ENCODE results near the gene PTGER3. TPM values are rescaled to one million over a fixed set of nuclear protein-coding genes. Genes with fewer than 3 reads are reported as not detected.

The PTGER3 gene
- total and polyA plus RNA-seq, 7 experiments from 2014 or later = 0.07 to 4.3 (median 3.1) TPM; not detected in 3

DNA sequence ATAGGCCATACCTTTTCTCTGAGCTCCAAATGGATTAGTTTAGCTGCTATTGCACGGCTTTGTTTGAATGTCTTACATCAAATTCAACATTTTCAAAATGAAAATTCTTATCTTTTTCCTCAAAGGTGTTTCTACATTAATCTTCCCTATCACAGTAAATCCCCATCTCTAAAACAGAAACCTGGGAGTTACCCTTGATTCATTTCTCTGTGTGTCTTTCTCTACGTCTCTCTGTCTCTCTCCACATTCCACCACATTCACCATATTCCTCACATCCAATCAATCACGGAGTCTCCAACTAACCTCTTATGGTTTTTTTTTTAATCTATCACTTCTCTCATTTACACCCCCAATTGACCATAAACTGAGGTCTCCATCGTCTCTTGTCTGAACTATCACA lies 24.1 kb downstream of the PTGER3 start:
- H3K27me3 Mint-ChIP-seq = peaks cover 6 to 33% (median 7%) of the 10 kb centered on the region in 5 donors
- H3K9me3 ChIP-seq (ENCODE audit: control insufficient read depth in 2 of 3, low read length in 3 of 3) = no peaks in the 10 kb centered on the region
- ChIA-PET POLR2A (no interaction called here), CTCF (no interaction called here)
- intact Hi-C loops (cut with micrococcal nuclease) = no loop called here
- no peaks in the 10 kb centered on the region for H3K4me1 Mint-ChIP-seq
- ATAC-seq (no peak), DNase-seq (no peak)
- no peaks in the 10 kb centered on the region for H3K4me1 ChIP-seq (ENCODE audit: control insufficient read depth in 2 of 2, insufficient read depth in 2 of 2, low read length in 2 of 2)
- no peaks in the 10 kb centered on the region for H3K27me3 ChIP-seq (ENCODE audit: control insufficient read depth in 2 of 2, insufficient read depth in 2 of 2, low read length in 2 of 2)
- H3K9me3 Mint-ChIP-seq = no peaks in the 10 kb centered on the region
- no peak overlapping the region for H3K27ac Mint-ChIP-seq
- no peak overlapping the region for H3K27ac ChIP-seq (ENCODE audit: low read depth, low read length)
- no peak overlapping the region for H3K4me3 ChIP-seq (ENCODE audit: low read length)
- no peaks in the 10 kb centered on the region for H3K36me3 ChIP-seq (ENCODE audit: control insufficient read depth in 2 of 3, insufficient read depth in 3 of 3, low read length in 3 of 3)
- H3K36me3 Mint-ChIP-seq = no peaks in the 10 kb centered on the region
- no peak overlapping the region for H3K4me3 Mint-ChIP-seq

DNA sequence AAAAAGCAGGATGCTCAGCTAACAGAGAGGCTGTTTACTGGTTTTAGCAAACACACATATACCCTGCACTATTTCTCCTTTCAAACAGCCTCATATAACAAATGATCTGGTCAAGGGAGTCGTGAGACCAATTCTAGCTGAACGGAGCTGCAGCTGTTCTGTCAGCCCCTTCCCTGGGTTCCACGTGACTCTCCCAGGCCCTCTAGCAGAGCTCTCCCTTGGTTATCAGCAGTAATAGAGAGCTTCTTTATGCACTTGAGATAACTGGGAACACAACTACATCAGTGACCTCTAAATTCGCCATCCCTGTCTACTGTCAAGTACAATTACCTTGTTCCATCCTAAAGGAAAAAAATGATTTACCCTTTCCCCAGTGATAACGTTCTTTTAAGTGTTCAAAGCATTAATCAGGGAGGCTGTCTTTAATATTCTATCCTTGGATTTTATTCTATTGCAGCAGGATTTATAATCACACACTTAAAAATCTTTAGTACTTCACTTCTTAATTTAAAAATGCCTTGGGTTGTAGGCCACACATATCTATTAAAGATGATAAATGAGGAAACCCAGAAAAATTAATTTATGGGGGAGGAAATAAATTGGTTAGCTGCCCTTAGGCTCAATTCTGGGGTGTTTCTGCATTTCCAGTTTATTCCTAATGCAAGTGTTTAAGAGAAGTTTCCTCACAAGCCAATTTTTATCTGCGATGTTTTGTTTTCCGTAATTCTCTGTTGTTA lies 28.2 kb downstream of the PTGER3 start:
- DNase-seq (no peak), ATAC-seq (no peak)
- Mint-ChIP-seq H3K4me3 (no peak overlapping the region), H3K9me3 (no peaks in the 10 kb centered on the region), H3K27ac (no peak overlapping the region), H3K4me1 (no peaks in the 10 kb centered on the region), H3K36me3 (no peaks in the 10 kb centered on the region), H3K27me3 (peaks cover 4 to 30% (median 18%) of the 10 kb centered on the region in 5 donors)
- no peaks in the 10 kb centered on the region for H3K36me3 ChIP-seq (ENCODE audit: control insufficient read depth in 2 of 3, insufficient read depth in 3 of 3, low read length in 3 of 3)
- no peaks in the 10 kb centered on the region for H3K9me3 ChIP-seq (ENCODE audit: control insufficient read depth in 2 of 3, low read length in 3 of 3)
- H3K27ac ChIP-seq (ENCODE audit: low read depth, low read length) = no peak overlapping the region
- intact Hi-C loops (cut with micrococcal nuclease) = no loop called here
- POLR2A ChIA-PET = no interaction called here
- H3K4me3 ChIP-seq (ENCODE audit: low read length) = no peak overlapping the region
- CTCF ChIA-PET = no interaction called here
- no peaks in the 10 kb centered on the region for H3K4me1 ChIP-seq (ENCODE audit: control insufficient read depth in 2 of 2, insufficient read depth in 2 of 2, low read length in 2 of 2)
- no peaks in the 10 kb centered on the region for H3K27me3 ChIP-seq (ENCODE audit: control insufficient read depth in 2 of 2, insufficient read depth in 2 of 2, low read length in 2 of 2)

DNA sequence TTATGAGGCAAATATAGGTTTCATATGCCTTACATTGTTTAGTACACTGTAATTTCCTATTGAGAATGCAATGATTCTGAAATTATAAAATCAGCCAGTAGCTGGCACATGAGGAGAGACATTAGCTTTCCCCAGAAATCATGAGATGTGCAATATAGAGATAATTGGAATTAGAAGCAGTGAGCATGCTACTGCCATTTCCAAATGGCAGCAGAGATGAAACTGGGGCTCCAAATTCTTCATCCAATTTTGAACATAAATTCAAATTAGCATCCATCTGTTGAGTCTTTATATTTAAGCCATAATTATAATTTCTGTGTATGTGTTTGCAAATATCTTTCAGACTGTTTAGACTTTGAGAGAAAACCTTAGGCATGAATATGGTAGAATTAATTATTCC lies 28.8 kb downstream of the PTGER3 start:
- H3K4me3 Mint-ChIP-seq = no peak overlapping the region
- H3K27ac ChIP-seq (ENCODE audit: low read depth, low read length) = no peak overlapping the region

DNA sequence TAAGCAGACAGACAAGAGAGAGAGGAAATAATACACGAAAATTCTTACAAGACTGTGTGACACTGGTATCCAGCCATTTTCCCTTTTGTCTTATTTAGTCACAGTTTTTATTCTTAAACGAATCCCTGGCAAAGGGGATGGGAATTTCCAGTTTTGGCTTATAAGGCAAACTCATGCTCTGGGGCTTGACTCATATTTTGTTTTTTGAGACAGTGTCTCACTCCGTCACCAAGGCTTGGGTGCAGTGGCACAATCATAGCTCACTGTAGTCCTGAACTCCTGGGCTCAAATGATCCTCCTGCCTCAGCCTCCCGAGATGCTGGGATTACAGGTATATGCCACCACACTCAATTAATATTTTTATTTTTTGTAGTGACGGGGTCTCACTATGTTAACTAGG lies 31.9 kb downstream of the PTGER3 start:
- no peaks in the 10 kb centered on the region for H3K9me3 Mint-ChIP-seq

More for the DNA sequence above, 28.8 kb downstream of the PTGER3 start:
- intact Hi-C loops (cut with micrococcal nuclease) = no loop called here
- no peak for ATAC-seq
- POLR2A ChIA-PET = no interaction called here
- peaks cover 2 to 34% (median 18%) of the 10 kb centered on the region in 5 donors for H3K27me3 Mint-ChIP-seq
- H3K9me3 Mint-ChIP-seq = no peaks in the 10 kb centered on the region
- Histone ChIP-seq H3K27me3 (ENCODE audit: control insufficient read depth in 2 of 2, insufficient read depth in 2 of 2, low read length in 2 of 2) (no peaks in the 10 kb centered on the region), H3K4me3 (ENCODE audit: low read length) (no peak overlapping the region), H3K4me1 (ENCODE audit: control insufficient read depth in 2 of 2, insufficient read depth in 2 of 2, low read length in 2 of 2) (no peaks in the 10 kb centered on the region), H3K36me3 (ENCODE audit: control insufficient read depth in 2 of 3, insufficient read depth in 3 of 3, low read length in 3 of 3) (no peaks in the 10 kb centered on the region), H3K9me3 (ENCODE audit: control insufficient read depth in 2 of 3, low read length in 3 of 3) (no peaks in the 10 kb centered on the region)
- CTCF ChIA-PET = no interaction called here
- H3K4me1 Mint-ChIP-seq = no peaks in the 10 kb centered on the region
- DNase-seq = no peak
- no peak overlapping the region for H3K27ac Mint-ChIP-seq
- H3K36me3 Mint-ChIP-seq = no peaks in the 10 kb centered on the region

DNA sequence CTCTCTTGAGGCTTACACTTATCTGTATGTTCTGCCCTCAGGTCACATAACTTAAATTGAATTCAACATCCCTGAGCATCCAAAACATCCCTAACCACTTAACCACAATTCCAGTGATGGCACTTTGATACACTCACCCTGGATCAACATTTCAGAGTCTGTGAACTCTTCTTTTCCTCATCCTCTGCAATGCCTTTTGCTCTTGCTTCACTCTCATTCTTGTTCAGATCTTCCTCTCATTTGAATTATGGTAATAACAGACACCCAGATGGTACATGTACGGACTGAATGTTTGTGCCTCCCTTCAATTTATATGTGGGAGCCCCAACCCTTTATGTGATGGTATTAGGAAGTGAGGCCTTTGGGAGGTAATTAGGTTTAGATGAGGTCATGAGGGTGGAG lies 33.4 kb downstream of the PTGER3 start:
- no peak overlapping the region for H3K4me3 Mint-ChIP-seq
- POLR2A ChIA-PET = no interaction called here
- Histone ChIP-seq H3K4me3 (ENCODE audit: low read length) (no peak overlapping the region), H3K27ac (ENCODE audit: low read depth, low read length) (no peak overlapping the region), H3K4me1 (ENCODE audit: control insufficient read depth in 2 of 2, insufficient read depth in 2 of 2, low read length in 2 of 2) (no peaks in the 10 kb centered on the region), H3K9me3 (ENCODE audit: control insufficient read depth in 2 of 3, low read length in 3 of 3) (no peaks in the 10 kb centered on the region), H3K36me3 (ENCODE audit: control insufficient read depth in 2 of 3, insufficient read depth in 3 of 3, low read length in 3 of 3) (no peaks in the 10 kb centered on the region), H3K27me3 (ENCODE audit: control insufficient read depth in 2 of 2, insufficient read depth in 2 of 2, low read length in 2 of 2) (no peaks in the 10 kb centered on the region)
- CTCF ChIA-PET = no interaction called here
- no peaks in the 10 kb centered on the region for H3K36me3 Mint-ChIP-seq
- H3K4me1 Mint-ChIP-seq = no peaks in the 10 kb centered on the region
- ATAC-seq (no peak), DNase-seq (no peak)
- H3K27ac Mint-ChIP-seq = no peak overlapping the region
- no peaks in the 10 kb centered on the region for H3K9me3 Mint-ChIP-seq
- intact Hi-C loops (cut with micrococcal nuclease) = no loop called here
- peaks cover 7 to 29% (median 23%) of the 10 kb centered on the region in 5 donors for H3K27me3 Mint-ChIP-seq

More for the DNA sequence above, 31.9 kb downstream of the PTGER3 start:
- H3K4me3 ChIP-seq (ENCODE audit: low read length) = no peak overlapping the region
- H3K27ac ChIP-seq (ENCODE audit: low read depth, low read length) = no peak overlapping the region
- ChIA-PET CTCF (no interaction called here), POLR2A (no interaction called here)
- Mint-ChIP-seq H3K4me1 (no peaks in the 10 kb centered on the region), H3K27ac (no peak overlapping the region), H3K4me3 (no peak overlapping the region), H3K36me3 (no peaks in the 10 kb centered on the region), H3K27me3 (peaks cover 4 to 37% (median 19%) of the 10 kb centered on the region in 5 donors)
- H3K36me3 ChIP-seq (ENCODE audit: control insufficient read depth in 2 of 3, insufficient read depth in 3 of 3, low read length in 3 of 3) = no peaks in the 10 kb centered on the region
- intact Hi-C loops (cut with micrococcal nuclease) = no loop called here
- H3K4me1 ChIP-seq (ENCODE audit: control insufficient read depth in 2 of 2, insufficient read depth in 2 of 2, low read length in 2 of 2) = no peaks in the 10 kb centered on the region
- ATAC-seq (no peak), DNase-seq (no peak)
- H3K27me3 ChIP-seq (ENCODE audit: control insufficient read depth in 2 of 2, insufficient read depth in 2 of 2, low read length in 2 of 2) = no peaks in the 10 kb centered on the region
- no peaks in the 10 kb centered on the region for H3K9me3 ChIP-seq (ENCODE audit: control insufficient read depth in 2 of 3, low read length in 3 of 3)

DNA sequence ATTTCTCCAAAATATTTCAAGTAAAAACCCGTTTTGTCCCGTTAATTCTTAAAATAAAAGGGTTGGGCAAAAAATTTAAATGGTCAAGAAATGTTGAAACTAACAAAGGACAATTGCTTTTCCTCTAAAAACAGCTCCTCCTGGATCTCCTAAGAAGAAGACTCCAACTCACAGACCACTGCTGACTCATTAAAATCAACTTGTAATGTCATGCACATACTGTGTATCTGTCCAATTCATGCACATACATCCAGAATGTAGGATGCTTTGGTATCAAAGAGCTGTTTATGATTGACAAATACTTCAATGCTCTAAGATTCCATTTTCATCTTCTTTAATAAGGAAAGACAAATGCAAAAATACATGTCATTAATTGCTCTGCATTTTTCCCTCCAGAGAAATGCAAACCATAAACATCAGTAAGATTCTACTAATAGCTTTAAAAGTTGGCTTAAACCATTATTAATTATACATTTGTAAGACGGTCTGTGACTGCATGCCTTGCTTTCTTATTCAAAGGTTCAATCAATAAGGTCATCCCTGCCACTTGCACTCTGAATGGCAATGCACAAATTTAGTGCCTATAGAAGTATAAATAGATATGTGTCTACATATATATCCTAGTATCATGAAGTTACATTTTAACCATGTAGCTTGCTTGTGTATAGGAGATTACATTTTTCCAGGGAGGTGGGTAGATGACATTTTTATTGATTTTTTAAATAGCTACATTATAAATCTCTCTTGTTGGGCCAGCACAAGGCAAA lies 44.7 kb downstream of the PTGER3 start:
- DNase-seq = no peak
- POLR2A ChIA-PET = interaction anchor here (0.8 kb wide), 1 partner anchor 1772 kb away, joined by 3 read pairs; no protein-coding TSS in a partner anchor
- peaks cover 0 to 4% of the 10 kb centered on the region in 2 donors for H3K27me3 ChIP-seq (ENCODE audit: control insufficient read depth in 2 of 2, insufficient read depth in 2 of 2, low read length in 2 of 2)
- H3K27ac ChIP-seq (ENCODE audit: low read depth, low read length) = no peak overlapping the region
- Mint-ChIP-seq H3K4me3 (no peak overlapping the region), H3K4me1 (no peaks in the 10 kb centered on the region), H3K27ac (no peak overlapping the region), H3K9me3 (peaks cover 0 to 2% (median 0%) of the 10 kb centered on the region in 11 donors), H3K36me3 (no peaks in the 10 kb centered on the region), H3K27me3 (peaks cover 12 to 31% (median 18%) of the 10 kb centered on the region in 5 donors)
- no peaks in the 10 kb centered on the region for H3K9me3 ChIP-seq (ENCODE audit: control insufficient read depth in 2 of 3, low read length in 3 of 3)
- H3K4me3 ChIP-seq (ENCODE audit: low read length) = no peak overlapping the region
- intact Hi-C loops (cut with micrococcal nuclease) = no loop called here
- no peak for ATAC-seq
- H3K36me3 ChIP-seq (ENCODE audit: control insufficient read depth in 2 of 3, insufficient read depth in 3 of 3, low read length in 3 of 3) = no peaks in the 10 kb centered on the region
- CTCF ChIA-PET = no interaction called here
- no peaks in the 10 kb centered on the region for H3K4me1 ChIP-seq (ENCODE audit: control insufficient read depth in 2 of 2, insufficient read depth in 2 of 2, low read length in 2 of 2)

DNA sequence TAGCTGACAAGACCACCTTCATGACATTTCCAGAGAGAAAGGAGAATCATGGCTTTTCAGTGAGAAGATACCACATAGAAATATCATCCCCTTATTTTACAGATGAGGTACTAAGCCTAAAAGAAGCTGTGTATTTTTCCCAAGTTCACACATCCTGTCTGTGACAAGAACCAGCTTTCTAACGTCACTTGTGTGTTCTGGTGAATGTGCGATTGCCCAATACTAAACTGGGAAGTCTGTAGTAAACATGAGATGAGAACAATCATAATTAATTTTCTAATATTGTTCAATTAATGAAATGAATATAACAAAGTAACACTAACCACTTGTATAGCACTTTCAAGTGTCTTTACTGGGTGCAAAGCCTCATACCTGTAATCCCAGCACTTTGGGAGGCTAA lies 46.0 kb downstream of the PTGER3 start:
- H3K36me3 Mint-ChIP-seq = no peaks in the 10 kb centered on the region
- no peak for ATAC-seq

More for the DNA sequence above, 46.0 kb downstream of the PTGER3 start:
- intact Hi-C loops (cut with micrococcal nuclease) = no loop called here
- Histone ChIP-seq H3K27ac (ENCODE audit: low read depth, low read length) (no peak overlapping the region), H3K36me3 (ENCODE audit: control insufficient read depth in 2 of 3, insufficient read depth in 3 of 3, low read length in 3 of 3) (no peaks in the 10 kb centered on the region), H3K4me3 (ENCODE audit: low read length) (no peak overlapping the region), H3K27me3 (ENCODE audit: control insufficient read depth in 2 of 2, insufficient read depth in 2 of 2, low read length in 2 of 2) (peaks cover 0 to 4% of the 10 kb centered on the region in 2 donors), H3K9me3 (ENCODE audit: control insufficient read depth in 2 of 3, low read length in 3 of 3) (no peaks in the 10 kb centered on the region), H3K4me1 (ENCODE audit: control insufficient read depth in 2 of 2, insufficient read depth in 2 of 2, low read length in 2 of 2) (no peaks in the 10 kb centered on the region)
- no peak for DNase-seq
- Mint-ChIP-seq H3K4me3 (no peak overlapping the region), H3K27ac (no peak overlapping the region), H3K9me3 (peaks cover 0 to 2% (median 0%) of the 10 kb centered on the region in 11 donors), H3K4me1 (no peaks in the 10 kb centered on the region), H3K27me3 (peaks cover 9 to 31% (median 23%) of the 10 kb centered on the region in 5 donors)
- POLR2A ChIA-PET = no interaction called here
- CTCF ChIA-PET = no interaction called here

All from naive thymus-derived CD4-positive, alpha-beta T cell (primary cell).